Stimulated activated CD8-positive, alpha-beta memory T cell treated with anti-CD3 and anti-CD28 coated beads, Interleukin-4, amount 100 ng/mL, for 1 hour (primary cell): ENCODE measurements around the gene COPS6.

Experiments used
- DNase-seq, 2 donors: peaks; one replicate each; pipeline ENCODE4 v3.0.0-alpha.2; 2020; ENCODE audit warnings: low read depth in 2 of 2, low spot score in 1 of 2

Gene COPS6

GRCh38 chr7:100079024-100079560 is 9.7 kb upstream of the COPS6 start:
- no peak for DNase-seq

GRCh38 chr7:100080907-100081534 is 7.7 kb upstream of the COPS6 start:
- no peak for DNase-seq

- peak; percentile 91 to 94 for DNase-seq
Measured at GRCh38 chr7:100081535-100082102, 7.2 kb upstream of the COPS6 start, which contains the start of gene ZNF3. Gene ZNF3, minus strand, starts transcription at chr7:100081723. Its CDS starts 4,366 bp downstream, at chr7:100077357.

- no peak for DNase-seq
Measured at GRCh38 chr7:100082978-100083377, 5.8 kb upstream of the COPS6 start.

- DNase-seq = no peak
Measured at GRCh38 chr7:100085515-100085914, 3.3 kb upstream of the COPS6 start.

- DNase-seq = no peak
Measured at GRCh38 chr7:100087055-100087750, 1.6 kb upstream of the COPS6 start.

GRCh38 chr7:100088095-100088620 is 611 bp upstream of the COPS6 start:
- no peak for DNase-seq

- DNase-seq = no peak
Measured at GRCh38 chr7:100089458-100090196, 858 bp downstream of the COPS6 start.

GRCh38 chr7:100090527-100091410 is 2.0 kb downstream of the COPS6 start:
- no peak for DNase-seq

- DNase-seq = no peak
Measured at GRCh38 chr7:100091411-100092181, 2.8 kb downstream of the COPS6 start.

- DNase-seq = no peak
Measured at GRCh38 chr7:100093054-100093453, 4.3 kb downstream of the COPS6 start.

- DNase-seq = no peak
Measured at GRCh38 chr7:100093498-100093897, 4.7 kb downstream of the COPS6 start.

- DNase-seq = no peak
Measured at GRCh38 chr7:100093925-100094486, 5.2 kb downstream of the COPS6 start.

GRCh38 chr7:100095289-100095688 is 6.5 kb downstream of the COPS6 start:
- no peak for DNase-seq

GRCh38 chr7:100095704-100096103 is 6.9 kb downstream of the COPS6 start:
- no peak for DNase-seq

- no peak for DNase-seq
Measured at GRCh38 chr7:100098913-100099312, 10.1 kb downstream of the COPS6 start.

GRCh38 chr7:100099452-100099851 is 10.7 kb downstream of the COPS6 start:
- no peak for DNase-seq

- peak; percentile 70 to 71 for DNase-seq
Measured at GRCh38 chr7:100100420-100101015, 11.7 kb downstream of the COPS6 start.
